Right forelimb (tissue), 1 donor: Measurements from ENCODE around the gene FCER2.
"Not testable (repeated sequence)": the region's sequence is repeated elsewhere in the genome, so short reads cannot be mapped to it uniquely, and the experiment has no call there.

Experiments
- DNase-seq: peaks from one replicate; pipeline ENCODE4 v3.0.0-alpha.2; 2018

The FCER2 gene

GRCh38 chr19:7645163-7645562, 56.8 kb downstream of the FCER2 start:
- no peak for DNase-seq

- no peak for DNase-seq
Measured at GRCh38 chr19:7644550-7644877, 57.4 kb downstream of the FCER2 start.

- not testable (repeated sequence) for DNase-seq
Measured at GRCh38 chr19:7643629-7644549, 58.0 kb downstream of the FCER2 start.

GRCh38 chr19:7643031-7643415, 58.9 kb downstream of the FCER2 start:
- no peak for DNase-seq

GRCh38 chr19:7642295-7643030, 59.5 kb downstream of the FCER2 start:
- no peak for DNase-seq

- no peak for DNase-seq
Measured at GRCh38 chr19:7641290-7642276, 60.3 kb downstream of the FCER2 start.

- DNase-seq, result no peak
Measured at GRCh38 chr19:7640803-7641202, 61.1 kb downstream of the FCER2 start.

GRCh38 chr19:7639863-7640348, 62.0 kb downstream of the FCER2 start:
- no peak for DNase-seq

GRCh38 chr19:7638802-7639465, 63.0 kb downstream of the FCER2 start:
- no peak for DNase-seq
